Fibroblast of the conjunctiva (primary cell): ENCODE data around the gene CACNA2D4.

ENCODE experiments used
- DNase-seq: peaks from one replicate; pipeline ENCODE4 v3.0.0-alpha.2; 2010; ENCODE audit warnings: low read depth

Gene CACNA2D4

GRCh38 chr12:1888923-1889322, 29.5 kb downstream of the CACNA2D4 start:
- DNase-seq: no peak

GRCh38 chr12:1886396-1887008, 31.9 kb downstream of the CACNA2D4 start:
- DNase-seq: no peak

- DNase-seq: no peak
Measured at GRCh38 chr12:1885599-1886245, 32.7 kb downstream of the CACNA2D4 start.

DNA sequence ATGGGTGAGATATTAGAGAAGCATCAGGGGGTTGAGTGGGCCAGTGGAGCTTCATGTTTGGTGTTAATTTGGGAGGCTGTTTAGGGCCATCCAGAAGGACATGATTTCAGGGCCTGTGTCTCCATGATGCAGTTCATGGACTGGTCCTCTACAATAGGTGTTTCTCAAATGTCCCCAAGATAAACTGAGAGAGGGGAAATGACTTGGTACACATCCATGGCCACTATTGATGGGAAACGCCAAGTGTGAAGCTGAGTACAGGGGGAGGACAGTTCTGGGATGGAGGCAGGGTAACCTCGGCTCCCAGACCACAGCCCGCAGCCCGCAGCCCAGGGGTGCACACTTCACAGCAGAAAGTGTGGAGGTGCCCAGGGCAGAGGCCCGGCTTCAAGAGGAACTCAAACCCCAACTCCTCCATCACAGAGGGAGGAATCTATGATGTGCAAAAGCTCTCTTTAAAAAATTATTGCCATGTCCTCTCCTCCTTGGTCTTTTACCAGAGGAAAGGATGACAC, 33.3 kb downstream of the CACNA2D4 start:
- no peak for DNase-seq

DNA sequence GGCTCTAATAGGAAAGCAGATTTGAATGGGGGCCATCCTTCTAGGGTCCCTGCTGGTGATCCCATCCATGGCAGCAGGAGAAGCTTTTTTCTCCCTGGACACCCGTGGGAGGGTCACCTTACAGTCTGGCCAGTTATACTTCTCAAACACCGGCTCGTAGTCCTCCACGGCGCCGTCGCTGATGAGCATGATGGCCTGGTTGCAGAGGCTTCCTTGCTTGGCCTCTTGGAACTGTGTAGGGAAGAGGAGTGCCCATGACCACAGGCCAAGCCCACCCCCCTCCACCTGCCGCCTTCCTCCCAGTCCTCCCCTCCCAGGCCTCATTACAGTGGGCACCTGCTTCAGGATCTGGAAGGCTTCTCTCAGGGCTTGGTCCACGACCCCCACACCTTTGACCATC, 33.8 kb downstream of the CACNA2D4 start:
- no peak for DNase-seq

DNA sequence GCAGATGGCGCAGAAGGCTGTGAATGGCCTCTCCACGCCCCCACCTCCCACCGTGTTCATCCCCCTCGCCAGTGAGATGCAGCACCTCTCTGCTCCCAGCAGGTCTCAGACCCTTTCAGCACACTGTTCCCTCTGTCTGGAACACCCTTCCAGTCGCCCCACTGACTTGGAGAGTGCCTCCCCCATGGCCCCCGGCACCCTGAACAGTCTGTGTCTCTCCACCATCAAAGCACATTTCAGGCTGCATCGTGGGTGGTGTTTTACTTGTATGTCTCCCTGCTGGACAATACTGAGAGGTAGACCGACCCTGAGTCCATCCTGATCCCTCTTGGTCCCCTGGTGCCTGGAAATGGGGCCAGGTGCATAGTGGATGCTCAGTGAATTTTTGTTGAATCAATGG, 34.9 kb downstream of the CACNA2D4 start:
- DNase-seq: no peak

- no peak for DNase-seq
Measured at GRCh38 chr12:1882850-1883470, 35.5 kb downstream of the CACNA2D4 start.

DNA sequence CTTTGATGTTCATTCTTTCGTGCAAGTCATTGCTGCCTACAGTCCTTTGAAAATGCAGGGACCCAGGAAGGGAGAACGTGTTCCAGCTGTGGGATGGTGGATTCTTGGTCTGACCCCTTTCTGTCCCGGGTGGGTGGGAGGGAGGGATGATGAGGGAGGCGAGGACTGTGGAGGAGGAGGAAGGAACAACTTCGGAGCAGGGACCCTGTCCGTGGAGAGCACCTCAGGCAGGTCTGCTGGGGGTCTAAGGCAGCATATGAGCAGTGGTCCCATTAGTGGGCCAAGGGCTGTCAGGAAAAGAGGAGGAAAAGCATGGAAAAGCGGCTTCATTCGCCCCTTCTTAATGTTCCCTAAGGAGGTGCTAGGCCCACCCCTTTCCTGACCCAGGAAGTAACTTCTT, 36.0 kb downstream of the CACNA2D4 start:
- no peak for DNase-seq

DNA sequence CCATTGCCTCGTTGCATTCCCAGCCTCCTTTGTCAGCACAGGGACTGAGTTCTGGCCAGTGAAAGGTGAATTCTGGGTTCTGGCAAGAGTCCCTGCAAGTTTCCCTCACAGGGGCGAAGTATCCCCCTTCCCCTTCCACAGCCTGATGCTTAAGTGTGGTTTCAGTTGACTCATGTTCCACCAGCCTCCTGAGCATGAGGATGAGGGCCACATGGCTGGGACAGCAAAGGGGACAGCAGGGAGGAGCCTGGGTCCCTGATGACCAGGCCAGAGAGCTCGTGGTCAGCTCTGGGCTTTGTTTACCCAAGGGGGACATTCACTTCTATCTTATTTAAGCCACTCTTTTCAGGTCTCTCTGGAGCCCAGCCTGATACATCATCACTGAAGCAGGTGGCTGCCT, 36.5 kb downstream of the CACNA2D4 start:
- no peak for DNase-seq

GRCh38 chr12:1881301-1881700, 37.2 kb downstream of the CACNA2D4 start:
- no peak for DNase-seq

DNA sequence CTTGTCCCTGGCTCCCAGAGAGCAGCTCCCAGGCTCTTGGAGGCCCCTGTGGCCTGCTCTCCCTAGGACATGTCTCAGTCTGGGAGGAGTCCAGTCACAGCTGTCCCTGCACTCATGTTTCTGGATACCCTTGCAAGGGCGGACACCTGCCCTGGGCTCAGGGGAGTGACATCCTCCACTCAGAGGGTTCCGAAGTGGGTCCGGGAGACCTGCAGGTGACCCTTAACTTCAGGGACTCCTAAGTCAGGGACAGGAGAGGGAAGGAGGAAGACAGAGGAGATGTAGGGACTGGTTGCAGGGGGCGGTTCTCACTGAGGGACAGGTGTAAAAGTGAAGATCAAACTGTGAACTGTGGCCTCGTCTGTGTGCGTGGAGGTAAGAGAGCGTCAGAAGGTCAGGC, 37.6 kb downstream of the CACNA2D4 start:
- DNase-seq: no peak

DNA sequence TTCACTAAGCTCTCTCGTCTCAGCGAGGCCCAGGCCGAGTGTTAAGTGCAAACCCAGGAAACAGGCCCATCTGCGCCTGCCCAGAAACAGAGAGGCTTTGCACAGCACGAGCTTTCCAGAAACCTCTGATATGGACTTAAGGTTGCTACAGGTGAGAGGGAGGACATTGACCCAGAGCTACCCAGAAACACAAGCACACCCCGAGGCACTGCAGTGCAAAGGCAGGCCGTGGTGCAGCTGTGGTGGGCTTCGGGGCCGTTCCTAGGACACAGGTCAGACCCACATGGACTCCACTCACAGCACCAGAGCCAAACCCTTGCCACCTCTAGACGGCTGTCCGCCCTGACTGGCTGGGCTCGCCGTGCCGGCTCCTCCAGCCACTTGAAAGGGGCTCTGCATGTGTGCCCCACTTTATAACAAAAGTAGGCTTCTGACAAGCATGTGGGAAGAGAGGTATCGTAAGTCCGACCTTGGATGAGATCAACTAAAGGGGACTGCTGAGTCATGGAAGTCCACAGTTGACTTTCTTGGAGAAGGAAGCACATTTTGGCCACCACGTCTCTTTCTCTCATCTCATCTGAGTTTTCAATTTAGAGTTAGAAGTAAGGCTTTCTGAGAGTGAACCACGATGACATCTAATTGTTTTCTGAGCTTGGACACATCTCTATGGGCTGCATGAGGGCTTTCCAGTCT, 38.2 kb downstream of the CACNA2D4 start:
- no peak for DNase-seq

DNA sequence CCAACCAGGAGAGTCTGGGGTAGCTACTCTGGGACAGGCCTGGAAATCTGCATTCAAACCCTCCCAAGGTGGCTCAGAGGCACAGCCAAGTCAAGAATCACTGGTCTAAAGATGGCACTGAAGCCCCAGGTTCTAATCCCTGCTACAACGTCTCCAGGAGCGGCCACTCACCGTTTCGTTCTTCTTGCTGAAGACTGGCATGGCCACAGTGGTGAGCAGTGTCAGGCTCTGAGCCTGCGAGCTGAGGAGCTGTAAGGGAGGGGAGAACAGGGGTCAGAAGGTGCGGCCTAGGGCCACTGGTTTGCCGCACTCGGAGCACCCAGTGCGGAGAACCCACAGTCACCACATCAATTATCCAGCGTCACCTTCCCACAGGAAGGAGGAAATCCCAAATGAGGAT, 38.8 kb downstream of the CACNA2D4 start:
- DNase-seq: no peak

- no peak for DNase-seq
Measured at GRCh38 chr12:1878695-1879094, 39.8 kb downstream of the CACNA2D4 start.

DNA sequence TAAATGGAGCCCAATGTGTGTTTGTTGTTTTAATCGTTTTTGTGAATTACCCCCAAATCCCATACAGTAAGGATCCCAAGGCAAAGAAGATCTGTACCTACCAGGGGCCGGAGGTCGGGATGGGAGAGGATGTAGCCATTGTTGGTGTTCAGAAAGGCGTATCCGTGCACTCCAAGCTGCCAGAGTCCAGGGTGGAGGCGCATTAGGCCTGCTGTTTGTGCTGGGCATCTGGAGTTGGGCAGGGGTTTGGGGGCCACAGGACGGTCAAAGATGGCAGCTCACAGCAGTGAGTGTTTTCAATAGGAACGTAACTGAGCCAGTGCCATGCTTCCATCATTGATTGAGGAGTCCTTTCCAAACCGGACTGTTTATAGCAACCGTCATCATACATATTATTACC, 40.2 kb downstream of the CACNA2D4 start:
- no peak for DNase-seq

DNA sequence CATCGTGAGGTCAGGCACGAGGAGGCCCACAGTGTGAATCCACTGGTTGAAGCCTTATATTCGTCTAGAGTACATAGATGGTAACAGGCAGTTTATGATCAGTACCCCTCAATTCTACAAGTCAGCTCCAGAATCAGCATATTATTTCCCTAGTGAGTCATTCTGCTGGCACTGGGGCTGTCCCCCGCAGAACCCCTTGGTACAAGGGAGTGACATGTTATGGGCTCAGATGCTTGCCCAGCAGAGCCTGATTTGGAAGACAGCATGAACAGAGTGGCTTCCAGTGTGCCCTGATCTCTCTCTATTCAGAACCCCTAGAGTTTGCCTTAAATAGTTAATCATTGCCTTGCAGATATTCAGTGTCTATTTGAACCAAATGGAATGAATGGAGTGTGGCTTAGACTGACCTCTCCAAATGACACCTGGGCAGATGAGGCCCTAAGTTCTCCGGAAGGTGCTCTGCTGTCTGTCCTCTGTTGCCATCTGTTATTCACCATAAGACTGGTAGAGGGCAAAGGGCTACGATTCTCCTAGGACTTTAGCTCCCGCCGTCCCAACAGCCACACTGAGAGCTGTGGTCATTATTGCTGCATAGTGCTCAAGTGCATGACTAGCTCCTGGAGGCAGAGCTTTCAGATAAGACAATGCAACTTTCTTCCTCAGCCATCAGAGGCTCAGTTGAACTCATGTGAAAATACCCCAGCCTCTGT, 41.1 kb downstream of the CACNA2D4 start:
- no peak for DNase-seq

- DNase-seq: no peak
Measured at GRCh38 chr12:1876086-1876485, 42.4 kb downstream of the CACNA2D4 start.

GRCh38 chr12:1875608-1876007, 42.8 kb downstream of the CACNA2D4 start:
- DNase-seq: no peak

DNA sequence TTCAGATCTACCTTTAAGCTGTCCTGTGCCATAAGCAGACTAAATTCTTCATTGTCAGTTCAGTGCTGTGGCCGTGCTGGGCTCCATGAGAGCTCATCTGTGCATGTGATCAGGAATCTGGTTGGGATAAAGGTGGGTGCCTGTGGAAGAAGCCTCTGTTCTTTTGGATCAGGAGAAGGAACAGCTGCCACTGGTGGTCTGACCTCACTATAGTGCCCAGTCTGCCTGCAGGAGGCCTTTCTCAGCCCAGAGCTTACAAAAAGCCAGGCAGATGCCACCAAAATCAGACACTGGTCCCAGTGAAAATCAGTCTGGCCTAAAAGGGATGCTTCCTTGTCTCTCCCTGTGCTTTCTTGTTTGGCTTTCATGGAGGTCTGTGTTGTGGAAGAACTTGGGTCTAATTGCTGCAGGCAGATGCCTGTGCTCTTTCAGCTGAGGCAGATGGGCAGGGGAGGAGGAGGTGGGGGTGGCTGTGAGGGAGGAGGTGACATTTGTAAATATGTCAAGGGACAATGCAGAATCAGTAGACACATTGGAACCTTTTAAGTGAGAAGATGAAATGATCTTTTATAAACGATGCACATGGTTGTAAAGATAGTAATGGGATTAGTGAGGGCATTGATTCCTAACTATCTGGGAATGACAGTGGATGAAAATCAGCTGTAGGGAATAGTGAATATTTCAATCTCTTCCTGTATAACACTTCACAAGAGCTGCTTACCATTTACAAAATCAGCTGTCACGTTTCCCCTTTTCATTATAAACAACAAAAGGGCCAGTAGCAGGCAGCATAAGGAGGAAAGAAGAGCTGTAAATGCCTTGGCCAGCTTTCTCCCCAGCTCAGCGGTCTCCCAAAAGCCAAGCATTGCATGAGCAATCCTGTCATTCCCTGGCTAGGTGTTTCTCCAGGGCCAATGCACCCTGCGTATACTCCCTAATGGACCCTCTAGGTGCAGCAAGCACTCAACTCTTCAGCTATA, 44.6 kb downstream of the CACNA2D4 start:
- DNase-seq: no peak

- no peak for DNase-seq
Measured at GRCh38 chr12:1872448-1872847, 46.0 kb downstream of the CACNA2D4 start.

DNA sequence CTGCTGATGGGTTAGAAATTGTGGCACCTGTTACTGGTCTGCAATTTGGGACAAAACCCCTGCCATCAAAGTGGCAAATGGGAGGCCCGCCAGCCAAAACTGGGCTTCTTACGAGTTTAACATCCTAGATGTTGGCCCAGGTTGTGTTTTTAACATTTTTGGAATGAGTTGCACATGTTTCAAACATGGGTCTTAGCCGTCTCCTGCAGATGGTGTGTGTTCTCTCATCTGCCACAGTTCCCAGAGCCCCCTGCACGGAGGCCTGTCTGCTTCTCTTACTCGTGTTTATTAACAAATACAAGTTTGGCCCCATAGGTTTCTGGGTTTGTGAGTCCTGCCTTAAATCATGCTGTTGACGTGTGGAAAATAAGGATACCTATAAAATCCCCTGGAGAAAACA, 46.5 kb downstream of the CACNA2D4 start:
- DNase-seq: no peak
